GM12891 (cell line): ENCODE results near the gene ADAD2.

Experiments
- POLR2A ChIP-seq: IDR thresholded peaks from 2 replicates; pipeline ENCODE4 v1.6.1; 2011; ENCODE audit warnings: low read depth, low read length, control low read depth
- POLR2AphosphoS5 ChIP-seq: IDR thresholded peaks from 2 replicates; pipeline ENCODE4 v1.6.1; 2011; ENCODE audit warnings: low read depth, low read length, control low read depth
- TAF1 ChIP-seq: IDR thresholded peaks from 2 replicates; pipeline ENCODE4 v1.6.1; 2011; ENCODE audit warnings: low read depth, low read length, control low read depth

DNA sequence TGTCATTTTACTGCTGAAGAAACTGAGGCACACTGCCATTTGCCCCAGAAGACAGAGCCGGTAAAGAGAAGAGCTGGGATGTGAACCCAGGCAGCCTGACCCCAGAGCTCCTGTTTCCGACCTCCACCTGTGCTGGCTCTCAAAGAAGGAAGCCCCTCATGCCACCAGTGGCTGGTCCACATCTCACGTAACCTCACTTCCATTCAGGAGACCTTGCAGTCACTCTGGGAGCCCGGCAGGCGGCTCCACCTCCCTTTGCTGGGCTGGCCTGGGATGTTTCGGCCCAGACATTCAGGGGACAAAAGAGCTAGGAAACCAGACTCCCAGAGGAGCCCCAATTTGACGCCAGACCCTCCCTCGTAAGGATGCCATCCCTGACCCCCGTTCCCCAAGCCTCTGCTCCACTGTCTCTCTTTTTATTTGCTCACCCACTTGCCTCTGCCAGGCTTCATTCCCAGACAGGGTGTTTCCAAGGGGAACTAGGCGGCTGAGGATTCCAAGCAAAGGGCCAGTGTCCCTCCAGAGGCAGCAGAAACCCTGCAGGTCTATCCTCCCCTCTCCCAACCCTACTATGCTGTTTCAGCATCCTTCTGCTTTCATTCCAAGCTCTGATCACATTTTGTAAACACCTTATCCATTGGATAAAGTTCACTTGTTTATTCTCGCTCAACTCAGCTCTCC, 6.9 kb upstream of the ADAD2 start:
- no peak for TF ChIP-seq POLR2A
- no peak for TF ChIP-seq POLR2AphosphoS5
- TF ChIP-seq TAF1: no peak
